Activated T-helper 1 cell treated with anti-CD3 and anti-CD28 coated beads, Interleukin-2, amount 50 U/mL, for 16 hours (primary cell): ENCODE measurements around the gene ARHGAP12.

Source experiments
- DNase-seq, 2 donors: peaks; one replicate each; pipeline ENCODE4 v3.0.0-alpha.2; 2020; ENCODE audit warnings: low read depth in 1 of 2, low spot score in 1 of 2

Gene ARHGAP12

DNA sequence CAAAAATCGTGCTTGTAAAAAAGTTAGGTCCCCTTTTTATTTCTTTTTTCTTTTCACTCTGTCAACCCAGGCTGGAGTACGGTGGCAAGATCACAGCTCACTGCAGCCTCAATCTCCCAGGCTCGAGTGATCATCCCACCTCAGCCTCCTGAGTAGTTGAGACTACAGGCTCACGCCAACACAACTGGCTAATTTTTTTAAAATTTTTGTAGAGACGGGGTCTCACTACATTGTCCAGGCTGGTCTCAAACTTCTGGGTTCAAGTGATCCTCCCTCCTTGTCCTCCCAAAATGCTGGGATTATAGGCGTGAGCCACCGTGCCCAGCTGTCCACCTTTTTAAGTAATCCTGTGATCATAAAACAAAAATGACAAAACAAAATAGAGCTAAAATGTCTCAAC lies 19.4 kb upstream of the ARHGAP12 start:
- DNase-seq, result no peak

DNA sequence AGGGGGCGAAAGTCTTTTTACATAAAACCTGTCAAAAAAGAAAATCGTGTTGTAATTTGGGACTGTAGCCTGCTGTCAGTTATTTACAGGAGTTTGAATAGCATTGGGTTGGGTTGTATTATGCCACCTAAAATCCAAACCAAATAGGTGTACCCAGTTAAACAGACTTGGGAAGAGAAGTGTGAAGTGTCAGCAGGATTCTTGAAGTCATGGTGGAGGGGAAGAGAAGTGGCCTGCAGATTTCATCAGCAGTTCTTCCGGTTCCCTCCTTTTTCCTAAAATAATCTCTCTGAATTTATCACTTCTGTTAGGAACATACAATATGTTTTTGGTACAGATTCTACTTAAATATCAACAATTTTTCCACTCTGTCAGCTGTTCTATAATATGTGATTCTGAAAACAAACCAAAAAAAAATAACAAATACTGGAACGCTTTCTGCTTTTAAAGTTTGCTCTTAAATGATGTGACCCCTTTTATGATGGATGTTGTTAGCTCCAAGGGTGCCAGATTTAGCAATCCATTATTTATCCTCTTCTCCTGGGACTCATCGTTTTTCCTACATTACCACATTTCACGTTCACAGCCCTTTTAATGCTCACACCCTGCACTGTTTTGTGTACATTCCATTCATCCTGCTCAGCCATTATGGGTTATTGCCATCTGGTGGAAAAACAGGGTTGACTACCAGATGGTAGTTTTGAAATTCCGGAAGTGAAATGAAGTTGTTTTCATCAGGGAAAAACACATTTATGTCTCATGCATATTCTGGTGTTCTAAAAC lies 18.7 kb upstream of the ARHGAP12 start:
- no peak for DNase-seq

DNA sequence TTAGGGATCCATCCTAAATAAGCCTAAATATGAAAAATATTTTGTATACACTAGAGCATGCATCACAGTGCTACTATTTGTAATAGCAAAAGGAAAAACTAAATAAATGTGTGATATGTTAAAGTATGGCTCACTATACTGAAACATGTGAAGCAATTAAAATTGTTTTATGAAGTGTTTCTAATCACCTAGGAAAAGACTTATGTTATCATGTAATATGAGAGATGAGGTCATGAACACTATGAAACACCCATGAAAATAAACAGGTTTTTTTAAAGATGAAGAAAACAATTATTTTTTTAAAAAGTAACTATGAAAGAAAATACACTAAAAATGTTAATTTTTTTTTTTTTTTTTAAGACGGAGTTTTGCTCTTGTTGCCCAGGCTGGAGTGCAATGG lies 16.8 kb upstream of the ARHGAP12 start:
- no peak for DNase-seq

DNA sequence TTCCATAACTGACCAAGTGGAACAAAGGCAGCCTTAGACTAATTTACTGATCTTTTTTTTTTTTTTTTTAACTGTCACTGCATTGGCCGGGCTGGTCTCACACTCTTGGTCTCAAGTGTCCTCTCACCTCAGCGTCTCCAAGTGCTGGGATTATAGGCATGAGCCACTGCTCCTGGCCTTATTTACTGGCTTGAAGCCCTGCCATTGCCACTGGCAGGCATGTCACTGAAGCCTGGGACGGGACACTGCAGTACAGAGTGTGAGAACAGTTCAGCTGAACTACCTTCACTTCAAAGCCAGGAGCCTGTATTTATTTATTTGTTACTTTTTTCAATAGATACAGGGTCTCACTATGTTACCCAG lies 15.4 kb upstream of the ARHGAP12 start:
- no peak for DNase-seq

DNA sequence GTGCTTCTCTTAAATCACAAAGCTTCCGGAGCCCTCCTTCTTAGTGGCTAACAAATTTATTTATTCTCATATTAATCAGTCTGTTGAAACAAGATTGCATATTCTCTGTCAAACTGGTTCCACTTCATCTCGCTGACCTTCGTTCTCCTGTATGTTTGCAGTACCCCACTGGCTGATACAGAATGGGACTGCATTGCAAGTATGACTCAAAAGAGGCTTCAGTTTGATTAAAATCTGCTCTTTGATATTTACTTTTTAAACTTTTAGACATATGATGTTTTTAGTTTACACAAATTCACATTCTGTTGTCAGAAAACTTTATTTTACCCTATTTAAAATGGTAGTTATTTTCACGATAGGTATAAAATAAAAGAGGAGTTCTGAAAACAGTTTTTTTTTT lies 14.3 kb upstream of the ARHGAP12 start:
- no peak for DNase-seq

DNA sequence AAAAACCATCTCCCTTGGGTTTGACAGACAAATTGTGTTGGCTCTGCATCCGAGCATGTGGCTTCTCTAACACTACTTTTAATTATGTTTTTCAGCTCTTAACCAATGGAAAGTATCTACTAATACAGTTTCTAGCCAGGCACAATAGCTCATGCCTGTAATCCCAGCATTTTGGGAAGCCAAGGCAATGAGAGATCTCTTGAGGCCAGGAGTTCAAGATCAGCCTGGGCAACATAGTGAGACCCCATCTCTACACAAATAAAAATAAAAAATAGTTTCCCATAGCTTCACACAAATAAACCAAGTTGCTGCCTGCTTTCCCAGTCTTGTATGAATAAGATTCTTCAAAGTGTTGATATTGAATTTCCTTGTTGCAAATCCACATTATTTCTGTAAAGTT lies 13.8 kb upstream of the ARHGAP12 start:
- no peak for DNase-seq

DNA sequence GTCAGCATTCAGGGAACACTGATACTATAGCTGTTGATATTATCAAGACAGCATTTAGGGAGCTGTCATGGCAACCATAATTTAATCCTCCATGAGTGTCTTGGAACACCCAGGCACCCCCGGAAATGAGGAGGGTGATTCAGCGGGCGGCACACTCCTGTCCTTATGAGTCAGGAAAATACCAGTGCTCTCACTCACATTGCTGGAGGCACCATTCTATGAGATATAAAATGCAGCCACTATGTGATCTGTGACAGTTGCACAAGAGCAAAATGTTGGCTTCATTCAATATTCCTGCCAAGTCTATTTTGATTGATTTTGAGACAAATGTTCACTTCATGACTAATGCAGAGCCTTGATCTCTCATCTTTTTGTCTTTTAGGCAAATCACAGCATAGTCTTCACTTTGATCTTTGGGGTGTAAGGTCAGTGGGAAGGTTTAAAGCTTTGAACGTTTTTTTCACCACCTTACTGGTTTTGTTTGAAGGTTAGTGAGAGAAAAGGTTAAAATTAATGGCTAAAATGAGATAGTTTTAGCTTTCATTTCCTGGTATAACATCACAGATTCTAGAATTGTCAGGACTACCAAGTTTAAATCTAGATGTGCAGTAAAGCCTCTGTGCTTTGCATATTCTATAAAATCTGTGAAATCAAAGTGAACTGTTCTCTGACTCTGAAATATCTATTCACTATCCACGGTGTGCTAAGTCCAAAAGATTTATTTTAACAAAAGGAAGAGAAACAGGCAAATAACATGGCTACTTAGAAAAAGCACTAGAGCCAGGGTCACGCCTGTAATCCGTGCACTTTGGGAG lies 12.4 kb upstream of the ARHGAP12 start:
- DNase-seq, result no peak

DNA sequence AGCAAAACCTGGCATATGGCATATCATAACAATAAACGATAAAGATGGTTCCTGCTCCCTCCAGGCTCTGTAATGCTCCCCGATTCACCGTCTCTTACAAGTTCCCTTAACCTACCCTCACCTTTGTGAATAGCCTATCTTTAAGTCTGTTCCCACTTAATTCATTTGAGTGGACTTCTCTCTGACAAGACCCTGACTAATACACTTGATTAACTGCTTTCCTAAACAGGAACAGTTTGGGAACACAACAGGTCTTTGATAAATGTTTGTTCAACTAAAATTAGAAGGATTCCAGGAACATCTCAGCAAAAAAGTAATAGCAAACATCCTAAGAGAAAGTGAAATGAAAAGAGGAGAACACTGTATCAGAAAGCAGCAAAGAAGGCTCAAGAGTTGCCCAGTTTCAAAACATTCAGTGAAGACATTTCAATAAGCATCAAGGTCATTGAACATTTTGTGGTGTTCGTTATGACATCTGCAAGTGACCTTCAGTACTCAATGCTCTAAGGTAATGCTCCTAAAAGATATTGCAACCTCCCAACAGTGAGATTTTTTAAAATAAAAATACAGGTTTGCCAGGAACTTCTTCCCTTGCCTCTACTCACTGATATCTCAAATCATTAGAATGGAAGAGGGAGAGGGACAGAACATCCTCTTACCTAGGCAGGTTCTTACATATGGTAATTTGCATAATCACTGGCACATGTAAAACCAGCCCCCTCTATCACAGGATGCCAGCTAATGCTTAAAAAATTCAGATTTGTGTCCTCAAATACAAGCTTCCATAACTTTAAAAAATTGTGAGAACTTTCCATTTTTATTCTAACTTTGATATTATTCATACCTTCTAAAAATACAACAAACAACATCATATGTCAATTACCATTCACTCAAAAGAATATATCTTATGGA lies 11.4 kb upstream of the ARHGAP12 start:
- DNase-seq, result no peak

DNA sequence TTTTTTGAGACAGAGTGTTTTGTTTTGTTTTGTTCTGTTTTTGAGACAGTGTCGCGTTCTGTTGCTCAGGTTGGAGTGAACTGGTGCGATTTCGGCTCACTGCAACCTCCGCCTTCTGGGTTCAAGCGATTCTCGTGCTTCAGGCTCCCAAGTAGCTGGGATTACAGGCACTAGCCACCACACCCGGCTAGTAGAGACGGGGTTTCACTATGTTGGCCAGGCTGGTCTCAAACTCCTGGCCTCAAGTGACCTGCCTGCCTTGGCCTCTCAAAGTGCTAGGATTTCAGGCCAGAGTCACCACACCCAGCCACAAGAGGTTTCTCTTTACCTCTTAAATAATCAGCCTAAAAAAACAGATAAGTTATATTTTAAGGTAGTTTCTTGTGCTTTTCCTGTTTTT lies 8.7 kb upstream of the ARHGAP12 start:
- DNase-seq, result no peak

DNA sequence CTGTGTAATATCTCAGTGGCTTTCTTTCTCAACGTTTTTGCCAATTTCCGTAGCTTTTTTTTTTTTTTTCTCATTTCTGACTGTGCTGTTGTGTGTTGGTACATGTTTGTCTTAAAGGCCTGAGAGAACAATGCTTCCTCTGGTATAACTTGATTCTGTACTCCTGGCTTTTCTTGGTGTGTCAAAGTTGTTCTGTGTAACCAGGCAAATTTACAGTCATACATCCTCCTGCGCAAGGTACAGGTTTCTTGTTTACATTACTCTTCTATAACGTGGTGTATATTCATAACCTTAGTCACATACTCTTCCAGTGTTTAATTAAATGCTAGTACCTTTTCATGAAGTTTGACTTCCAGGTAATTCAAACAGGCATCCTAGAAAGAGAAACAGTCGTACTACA lies 8.3 kb upstream of the ARHGAP12 start:
- no peak for DNase-seq

DNA sequence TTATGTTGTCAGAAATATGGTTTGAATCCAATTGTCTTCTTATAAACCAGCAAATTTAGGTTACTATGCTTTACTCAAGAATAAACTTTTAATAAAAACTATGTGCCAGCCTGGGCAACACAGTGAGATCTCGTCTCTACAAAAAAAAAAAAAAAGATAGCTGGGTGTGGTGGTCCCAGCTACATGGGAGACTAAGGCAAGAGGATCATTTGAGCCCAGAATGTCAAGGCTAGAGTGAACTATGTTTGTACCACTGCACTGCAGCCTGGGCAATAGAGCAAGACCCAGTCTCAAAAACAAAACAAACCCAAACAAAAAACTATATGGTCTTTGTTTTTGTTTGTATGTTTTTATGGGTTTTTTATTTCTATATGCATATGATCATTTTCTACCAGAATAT lies 7.5 kb upstream of the ARHGAP12 start:
- no peak for DNase-seq

DNA sequence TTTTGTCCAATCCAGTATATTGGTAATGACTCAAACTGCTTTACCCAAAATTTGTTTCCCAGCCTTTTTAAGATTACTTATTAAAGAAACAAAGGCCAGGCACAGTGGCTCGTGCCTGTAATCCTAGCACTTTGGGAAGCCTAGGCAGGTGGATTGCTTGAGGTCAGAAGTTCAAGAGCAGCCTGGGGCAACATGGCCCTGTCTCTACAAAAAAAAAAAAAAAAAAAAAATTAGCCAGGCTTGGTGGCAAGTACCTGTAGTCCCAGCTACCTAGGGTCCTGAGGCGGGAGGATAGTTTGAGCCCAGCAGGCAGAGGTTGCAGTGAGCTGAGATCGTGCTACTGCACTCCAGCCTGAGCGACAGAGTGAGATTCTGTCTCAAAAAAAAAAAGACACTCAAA lies 7.0 kb upstream of the ARHGAP12 start:
- DNase-seq, result no peak

DNA sequence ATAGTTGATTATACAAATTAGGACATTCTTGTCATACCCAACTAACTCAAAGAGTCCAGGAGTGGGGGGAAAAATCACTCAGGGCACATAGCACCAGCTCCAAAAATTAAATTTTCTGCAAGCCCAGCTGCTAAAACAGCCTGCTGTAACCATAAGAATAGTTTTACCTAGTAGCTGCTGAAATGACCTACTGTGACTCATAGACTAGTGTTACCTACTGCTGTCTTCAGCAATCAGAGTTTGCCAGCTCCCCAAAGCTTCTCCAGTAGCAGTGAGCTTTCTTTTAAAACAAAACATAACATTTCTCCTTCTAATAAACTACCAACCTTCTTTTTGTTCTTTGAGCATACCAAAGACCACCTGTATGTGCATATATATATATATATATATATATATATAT lies 4.2 kb upstream of the ARHGAP12 start:
- DNase-seq, result no peak

DNA sequence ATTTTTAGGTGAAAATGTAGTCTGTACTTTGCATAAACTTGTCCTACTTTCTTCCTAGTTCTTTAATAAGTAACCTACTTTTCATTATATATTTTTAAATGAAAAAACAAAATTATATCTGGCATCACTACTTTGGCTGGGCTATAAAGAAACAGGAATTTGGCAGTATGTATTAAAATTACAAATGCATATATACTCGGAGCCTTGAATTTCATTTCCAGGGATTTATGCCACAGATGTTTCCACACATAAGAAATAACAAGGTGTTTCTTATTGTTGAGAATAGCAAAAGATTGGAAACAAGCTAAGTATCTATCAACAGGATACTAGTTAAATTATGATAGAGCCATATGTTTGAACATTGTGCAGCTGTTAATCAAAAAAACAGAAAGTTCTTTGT lies 2.2 kb upstream of the ARHGAP12 start:
- no peak for DNase-seq

DNA sequence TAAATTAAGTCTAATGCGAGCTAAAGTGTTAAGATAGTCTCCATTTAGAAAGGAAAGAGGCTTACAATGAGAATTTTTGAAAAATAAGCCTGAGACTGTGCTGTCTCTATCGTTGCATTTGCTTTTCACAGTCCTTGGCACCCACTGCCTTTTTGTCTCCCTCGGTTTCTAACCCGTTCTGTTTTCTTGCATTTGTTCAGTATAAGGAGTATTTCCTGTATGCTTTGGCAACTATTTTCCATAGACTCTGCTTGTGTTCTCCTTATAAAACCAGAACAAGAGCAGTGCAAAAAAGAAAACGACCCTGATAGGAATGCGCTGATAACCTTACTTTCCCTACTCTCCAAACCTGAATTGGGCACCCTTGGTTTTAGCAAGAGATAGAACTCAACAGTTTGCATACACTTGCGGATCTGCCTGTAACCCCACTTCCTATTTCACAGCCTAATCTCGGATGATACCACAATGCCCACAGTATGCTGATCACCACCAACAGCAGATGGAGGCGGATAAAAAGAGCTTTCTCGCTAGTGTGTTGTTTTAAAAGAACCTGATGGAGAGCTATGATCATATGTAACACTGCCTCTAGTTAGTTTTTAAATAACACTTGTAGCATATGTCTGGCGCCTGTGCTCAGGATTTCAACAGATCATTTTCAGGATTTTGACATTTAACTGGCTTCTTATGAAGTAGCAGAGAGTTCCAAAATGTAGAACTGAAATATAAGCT lies 1.6 kb upstream of the ARHGAP12 start:
- no peak for DNase-seq

DNA sequence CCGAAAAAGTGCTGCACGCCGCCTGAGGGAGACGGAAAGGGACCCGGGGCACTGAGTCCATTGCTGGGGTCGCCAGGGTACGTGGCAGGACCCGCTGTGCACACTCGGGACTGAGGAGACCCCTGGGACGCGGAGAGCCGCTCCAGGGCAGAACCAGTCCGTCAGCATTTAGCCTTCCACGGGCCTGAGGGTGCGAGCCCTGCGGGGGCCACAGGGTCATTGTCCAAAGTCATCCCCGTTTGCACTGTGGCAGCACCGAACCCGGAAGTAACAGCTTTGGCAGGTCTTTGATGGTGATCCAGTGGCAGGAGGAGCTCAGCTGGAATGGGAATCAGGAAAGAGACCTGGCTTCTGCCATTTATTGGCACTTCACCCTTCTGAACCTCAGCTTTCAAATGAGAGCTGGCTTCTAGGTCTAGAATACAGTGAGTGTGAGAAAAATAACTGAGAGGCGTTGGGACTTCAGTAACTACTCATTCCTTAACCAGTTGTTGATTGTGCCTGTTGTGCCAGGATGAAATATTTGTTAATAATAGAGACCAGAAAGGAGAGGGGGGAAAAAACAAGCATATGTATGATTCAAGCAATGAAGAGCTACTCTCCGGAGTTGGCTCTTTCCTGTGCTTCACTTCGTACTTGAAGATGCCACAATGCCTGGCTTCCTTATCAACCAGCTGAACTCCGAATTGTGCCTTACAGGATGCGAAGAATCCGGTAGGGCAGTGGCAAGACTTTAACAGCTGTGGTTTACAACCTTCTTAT lies 811 bp upstream of the ARHGAP12 start:
- DNase-seq, result no peak

DNA sequence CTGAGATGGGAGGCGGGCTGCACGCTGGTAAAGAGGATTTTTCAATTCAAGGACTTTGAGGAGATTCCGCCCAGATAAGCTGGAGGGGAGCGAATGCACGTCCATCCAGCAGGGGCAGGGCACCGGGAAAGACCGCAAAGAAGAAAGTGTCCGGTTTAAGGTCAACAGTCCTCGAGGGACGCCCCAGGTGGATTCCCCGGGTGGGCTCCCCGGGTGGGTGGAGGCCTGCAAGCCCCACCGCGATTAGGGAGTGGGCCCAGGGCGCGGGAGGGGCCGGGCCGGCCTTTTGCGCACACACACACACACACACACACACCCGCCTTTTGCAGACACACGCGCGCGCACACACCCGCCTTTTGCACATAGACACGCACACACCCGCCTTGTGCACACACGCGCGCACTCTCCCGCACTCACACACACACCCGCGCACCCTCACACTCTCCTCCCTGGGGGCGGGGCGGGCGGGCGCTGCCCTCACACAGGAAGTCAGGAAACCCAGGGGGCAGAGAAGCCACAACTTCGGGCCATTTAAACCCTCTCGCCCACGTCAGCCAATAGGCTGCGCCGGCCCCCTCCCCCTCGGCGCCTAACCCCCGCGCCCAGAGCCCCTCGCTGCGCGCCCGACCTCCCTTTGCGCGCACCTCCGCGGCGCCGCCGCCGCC lies 615 bp downstream of the ARHGAP12 start:
- DNase-seq, result peak; percentile 10 to 31

DNA sequence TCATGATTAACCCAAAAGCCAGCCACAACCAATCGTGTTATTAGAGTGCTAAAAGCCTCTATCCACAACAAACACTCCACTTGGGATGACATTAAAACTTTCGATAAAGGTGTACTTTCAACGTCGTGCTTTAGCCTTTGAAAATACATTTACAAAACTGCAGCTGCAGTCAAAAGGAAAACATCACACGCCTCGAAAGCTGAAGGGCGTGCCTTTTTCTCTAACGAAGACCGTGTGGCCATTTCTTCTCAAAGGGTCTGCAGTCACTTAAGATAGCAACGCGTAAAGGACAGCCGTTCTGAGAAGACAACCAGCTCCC lies 1.1 kb downstream of the ARHGAP12 start:
- DNase-seq, result no peak

DNA sequence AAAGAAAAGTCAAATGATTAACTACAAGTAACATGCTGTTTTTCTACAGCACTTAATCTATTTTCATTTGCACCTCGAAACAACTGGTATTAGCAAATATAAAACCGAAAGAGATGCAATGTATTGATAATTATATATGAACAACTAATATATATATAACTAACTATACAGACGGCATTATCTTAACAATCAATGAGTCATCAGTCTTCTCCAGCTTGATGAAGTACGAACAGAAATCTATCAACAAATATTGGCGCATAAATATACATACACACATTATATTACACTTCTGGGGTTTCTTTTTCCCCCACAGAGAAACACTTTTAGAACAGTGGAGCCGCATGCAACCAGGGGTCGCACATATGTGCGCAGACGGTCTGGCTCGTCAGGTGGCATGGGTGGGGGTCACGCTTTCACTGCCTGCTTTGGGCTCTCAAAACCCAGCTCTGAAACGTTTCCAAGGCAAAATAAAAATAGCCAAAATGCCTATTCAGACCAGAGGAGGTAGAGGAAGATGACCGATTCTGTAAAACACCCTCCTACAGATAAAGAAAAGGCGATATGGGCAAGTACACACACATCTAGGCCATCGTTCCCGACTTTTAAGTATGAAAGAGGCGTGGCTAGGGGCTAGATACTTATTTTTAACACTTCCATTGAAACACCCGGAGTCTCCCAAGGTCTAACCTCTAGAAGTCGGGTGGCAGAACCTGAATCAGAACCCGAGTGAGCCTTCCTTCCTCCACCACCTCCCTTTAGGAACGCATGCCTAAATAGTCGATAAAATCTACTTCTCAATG lies 1.7 kb downstream of the ARHGAP12 start:
- no peak for DNase-seq
